IPS DF 4.7 (cell line): ENCODE measurements around the gene FOXC2.

ENCODE experiments used
- DNase-seq: peaks from one replicate; pipeline ENCODE4 v3.0.0-alpha.2; 2013; ENCODE audit warnings: low spot score; ENCODE audit errors: extremely low read depth

Gene FOXC2

DNA sequence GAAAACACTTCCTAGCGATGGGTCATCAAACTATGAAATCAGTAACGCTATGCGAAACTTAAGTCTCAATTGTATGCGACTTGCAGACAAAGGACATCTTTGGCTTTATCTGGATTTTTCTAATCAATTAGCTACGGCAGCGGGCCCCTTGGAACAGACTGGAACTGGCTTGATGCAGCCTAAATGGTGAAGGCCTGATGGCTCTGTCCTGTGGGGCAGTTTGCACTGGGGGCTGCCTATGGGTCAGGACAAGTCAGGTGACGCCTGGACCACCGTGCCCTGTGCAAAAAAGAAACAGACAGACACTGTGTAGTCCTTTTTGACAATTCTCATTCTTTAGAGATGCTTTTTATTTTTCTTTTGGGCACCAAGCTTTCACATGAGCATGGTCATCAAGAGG is 33.6 kb upstream of the FOXC2 start:
- no peak for DNase-seq

DNA sequence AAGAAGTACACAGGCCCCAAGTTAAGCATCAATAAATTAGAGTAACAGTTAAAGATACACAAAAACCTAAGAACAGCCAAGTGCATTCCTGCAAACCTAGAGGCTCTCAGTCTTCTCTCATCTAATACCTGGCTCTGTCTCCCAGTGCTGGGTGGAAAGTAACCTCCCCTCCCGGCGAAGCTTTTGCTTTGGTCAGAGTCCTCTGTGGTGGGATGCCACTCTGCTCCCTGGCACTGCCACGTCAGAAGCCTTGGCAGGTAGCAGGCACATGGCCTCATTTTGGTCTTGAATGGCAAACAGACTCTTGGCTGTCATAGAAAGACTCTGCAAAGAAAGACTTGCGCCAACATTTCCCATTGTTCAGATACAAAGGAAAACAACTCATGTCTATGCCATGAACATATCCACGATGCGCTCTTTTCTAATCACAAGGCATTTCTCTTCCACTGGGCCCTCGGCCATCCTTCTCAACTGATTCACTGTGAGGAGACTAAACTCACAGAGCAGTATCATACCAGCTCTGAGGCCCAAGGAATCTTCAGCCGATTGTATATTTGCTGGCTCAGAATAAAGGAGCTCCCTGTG is 32.8 kb upstream of the FOXC2 start:
- DNase-seq, result no peak

DNA sequence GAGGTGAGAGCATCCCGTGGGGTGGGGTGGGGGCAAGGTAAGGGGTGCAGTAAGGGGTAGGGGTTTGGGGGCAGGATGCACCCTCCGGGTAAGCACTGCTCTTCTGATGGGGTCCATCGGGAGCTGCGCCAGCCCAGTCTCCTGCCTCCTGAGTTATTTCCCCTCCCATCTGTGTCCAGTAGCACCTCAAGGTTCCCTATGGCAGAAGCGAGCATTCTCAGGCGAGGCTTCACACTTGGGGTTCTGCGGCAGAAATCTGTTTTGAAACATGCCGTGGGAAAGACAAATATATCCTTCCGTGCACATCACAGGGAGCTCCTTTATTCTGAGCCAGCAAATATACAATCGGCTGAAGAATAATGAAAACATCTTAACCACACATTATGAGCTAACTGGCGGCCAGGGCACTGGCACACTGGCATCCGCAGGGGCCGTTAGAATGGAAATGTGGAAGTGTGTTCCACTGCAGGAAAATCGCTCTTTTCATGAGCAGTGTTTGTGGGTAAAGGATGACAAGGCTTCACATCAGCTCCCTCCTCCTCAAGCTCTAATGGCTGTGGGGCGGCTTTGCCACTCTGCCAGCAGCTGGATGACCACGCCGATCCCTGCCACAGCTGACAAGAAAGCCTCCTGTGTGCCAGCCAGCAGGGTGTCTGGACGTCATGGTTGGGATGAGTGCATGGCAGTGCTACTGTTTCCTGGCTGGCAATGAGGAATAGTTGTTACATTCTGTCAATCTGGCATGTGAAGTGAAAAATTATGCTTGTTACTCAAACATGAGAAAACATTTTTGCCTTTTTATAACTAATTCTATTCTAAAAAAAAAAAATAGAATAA is 31.6 kb upstream of the FOXC2 start:
- DNase-seq, result no peak

DNA sequence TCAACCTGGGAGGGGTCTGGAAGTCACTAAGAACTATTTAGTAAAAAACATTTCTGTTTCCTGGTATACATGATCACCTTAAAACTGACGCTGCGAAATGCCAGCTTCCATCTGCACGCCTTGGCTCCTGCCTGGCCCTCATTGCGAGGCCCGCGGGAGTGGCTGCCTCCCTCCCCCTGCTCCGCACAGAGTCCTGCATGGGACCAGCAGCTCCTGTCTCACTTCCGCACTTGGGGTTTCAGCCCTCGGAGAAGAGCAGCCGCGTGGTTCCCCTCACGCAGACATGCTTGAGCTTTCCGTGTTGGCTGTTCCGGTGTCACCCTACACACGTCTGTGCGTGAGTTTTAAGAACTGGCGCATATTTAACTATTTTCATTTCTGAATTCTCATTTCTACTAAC is 30.0 kb upstream of the FOXC2 start:
- no peak for DNase-seq

DNA sequence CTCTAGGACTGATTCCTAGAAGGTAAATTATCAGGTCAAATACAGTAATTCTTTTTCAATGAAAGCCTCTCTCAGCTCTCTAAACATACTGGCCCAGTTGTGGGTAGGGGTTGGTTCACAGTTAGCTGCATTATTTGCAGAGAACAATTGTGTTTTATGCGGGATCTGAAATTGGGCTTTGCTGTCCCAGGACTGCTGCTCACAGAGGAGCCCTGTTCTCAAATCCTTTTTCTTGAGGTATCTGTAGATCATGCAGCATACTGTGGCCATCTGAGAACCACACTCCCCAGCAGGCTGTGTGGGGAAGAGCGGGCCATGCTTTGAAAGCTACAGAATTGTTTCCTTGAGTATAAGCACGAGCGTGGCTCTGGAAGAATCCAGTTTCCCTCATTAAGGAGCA is 29.1 kb upstream of the FOXC2 start:
- no peak for DNase-seq

DNA sequence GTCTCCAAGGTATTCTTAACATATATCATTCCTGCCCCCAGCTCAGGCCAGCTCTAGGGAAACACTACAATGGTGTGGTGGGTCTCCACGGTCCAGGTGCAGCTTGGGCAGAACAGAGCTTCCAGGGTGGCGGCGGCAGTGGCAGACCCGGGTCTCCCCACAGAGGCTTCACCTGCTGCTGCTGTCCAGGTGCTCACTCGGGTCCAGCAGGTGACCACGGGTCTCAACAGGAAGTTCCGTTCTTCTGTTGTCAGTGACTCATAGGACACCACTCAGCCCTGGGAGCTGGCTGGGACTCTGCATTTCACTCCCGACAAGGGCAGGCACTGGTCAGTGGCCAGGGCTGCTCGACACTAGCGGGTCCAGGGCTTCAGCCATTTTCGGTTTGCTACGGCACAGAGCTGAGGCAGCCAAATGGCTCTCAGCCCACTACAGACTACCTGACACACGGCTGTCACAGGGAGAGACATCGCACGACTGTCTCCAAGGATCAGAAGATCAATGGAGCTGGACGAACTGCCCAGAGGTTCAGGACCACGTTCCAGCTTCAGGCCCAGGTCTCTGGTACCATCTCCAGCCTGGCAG is 28.3 kb upstream of the FOXC2 start:
- no peak for DNase-seq

DNA sequence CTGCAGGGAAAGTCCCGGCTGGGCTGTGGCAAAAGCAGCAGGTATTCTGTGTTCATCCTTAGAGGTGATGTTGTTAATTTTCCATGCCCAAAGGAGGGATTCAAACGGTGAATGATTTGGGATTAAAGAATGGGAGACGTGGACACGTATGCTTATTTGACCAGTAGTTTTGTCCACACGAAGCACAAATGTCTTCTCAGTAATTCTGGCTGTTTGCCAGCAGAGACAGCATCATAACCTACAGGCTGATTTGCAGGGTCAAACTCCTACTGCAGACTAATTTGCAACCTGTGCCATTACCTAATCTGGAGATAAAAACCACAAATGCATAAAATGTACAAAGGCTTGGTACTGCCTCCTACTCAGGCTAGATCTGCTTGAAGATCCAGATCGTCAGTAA is 25.7 kb upstream of the FOXC2 start:
- no peak for DNase-seq

DNA sequence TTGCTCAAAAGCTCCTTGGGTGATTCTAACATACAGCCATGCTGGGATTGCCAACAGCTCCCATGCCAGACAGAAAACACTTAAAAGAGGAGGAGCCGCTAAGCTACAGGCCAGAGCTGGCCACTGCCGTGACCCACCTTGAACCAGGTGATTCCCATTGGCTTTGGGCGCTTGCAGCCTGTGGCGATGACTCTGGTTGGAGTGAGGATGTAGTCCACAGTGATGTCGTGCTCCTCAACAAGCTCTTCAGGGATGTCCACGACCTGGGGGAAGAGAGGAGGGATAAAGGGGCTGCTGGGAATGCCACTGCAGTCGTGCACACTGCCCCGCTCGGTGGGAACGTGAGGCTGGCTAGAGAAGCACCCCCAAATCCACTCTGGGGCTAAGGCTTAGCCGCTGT is 25.1 kb upstream of the FOXC2 start:
- no peak for DNase-seq

DNA sequence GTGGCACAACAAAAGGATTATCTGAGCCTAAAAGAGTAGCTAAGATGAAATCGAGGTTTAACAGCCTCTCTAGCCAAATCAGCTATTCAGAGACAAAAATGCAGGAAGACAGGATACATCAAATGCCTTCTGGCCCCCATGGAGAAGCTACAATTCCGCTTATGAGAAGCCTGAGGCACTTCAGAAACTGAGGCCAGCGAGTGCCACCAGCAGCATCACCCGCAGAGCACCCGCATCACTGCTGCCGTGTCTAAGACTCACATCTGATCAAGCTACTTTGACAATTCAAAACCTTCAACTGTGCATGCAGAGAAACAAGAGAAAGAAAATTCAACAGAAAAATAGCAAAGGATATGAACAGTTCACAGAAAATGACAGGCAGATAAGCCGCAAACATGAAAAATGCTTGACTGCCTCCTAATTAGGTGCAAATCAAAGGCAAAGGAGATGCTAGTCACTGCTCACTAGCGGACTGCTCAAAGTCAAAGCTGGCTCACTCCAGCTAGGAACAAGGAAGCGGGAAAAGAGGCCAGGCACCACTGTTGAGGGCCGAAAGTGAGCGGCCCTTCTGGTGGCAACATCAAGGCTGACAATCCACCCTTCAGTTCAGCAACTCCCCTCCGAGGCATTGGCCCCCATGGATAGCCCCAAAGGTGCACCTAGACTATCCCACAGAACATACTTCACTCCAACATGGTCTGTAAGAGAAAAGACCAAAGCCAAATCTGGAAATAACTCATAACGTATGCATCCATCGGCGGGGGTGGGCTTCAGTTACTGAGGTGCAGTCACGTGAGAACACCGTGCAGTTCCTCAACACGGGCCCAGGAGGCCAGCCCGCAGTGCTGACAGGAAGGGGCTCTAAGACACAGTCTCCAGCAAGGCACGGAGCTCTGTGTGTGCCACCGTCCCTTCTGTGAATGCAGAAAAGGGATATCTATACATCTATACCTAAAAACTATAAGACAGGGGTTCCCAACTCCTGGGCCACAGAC is 23.6 kb upstream of the FOXC2 start:
- no peak for DNase-seq

DNA sequence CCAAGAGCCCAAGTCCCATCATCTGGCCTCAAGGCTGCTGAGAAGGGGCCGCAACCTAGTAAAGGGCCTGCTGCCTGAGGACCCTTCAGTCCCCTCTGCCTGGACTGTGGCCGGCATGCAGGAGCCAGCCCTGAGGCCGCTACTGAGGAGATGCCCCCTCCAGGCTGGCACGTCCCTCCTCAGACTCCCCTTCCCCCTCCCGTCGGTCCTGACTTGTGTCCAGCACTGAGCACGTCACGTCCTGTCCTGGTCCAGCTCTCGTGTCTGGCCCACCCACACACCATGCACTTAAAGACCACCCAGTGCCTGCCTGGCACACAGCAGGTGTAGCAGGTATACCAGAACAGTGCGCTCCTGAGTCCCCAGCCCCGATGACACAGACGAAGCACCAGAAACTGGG is 21.1 kb upstream of the FOXC2 start:
- DNase-seq, result no peak

DNA sequence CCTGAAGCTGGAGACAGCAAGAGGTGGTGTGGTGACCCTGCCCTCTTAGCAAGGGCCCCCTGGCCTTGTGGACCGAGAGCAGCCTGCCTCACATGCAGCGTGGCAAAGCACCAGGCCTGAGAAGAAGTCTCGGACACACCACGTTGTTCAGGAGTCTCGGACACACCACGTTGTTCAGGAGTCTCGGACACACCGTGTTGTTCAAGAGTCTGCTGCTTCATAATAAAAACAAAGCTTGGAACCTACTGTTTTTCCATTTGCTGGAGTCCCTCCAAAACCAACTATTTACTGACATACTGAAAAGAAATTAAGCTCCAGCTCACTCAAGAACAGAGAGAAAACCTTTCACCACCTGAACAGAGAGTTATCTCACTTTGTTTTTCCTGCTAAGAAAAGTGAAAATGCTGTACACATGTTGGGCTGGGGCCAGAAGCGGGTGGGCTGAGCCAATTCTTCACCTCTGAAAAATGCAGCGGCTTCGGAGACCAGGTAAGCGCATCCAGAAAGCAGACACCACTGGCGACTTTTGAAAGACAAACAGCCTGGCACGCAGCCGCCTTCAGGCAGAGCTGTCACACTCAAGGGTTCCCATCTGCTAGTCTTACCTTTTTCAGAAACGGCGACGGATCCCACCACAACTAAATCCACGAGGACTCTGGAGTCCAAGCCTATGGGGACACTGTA is 20.5 kb upstream of the FOXC2 start:
- no peak for DNase-seq

DNA sequence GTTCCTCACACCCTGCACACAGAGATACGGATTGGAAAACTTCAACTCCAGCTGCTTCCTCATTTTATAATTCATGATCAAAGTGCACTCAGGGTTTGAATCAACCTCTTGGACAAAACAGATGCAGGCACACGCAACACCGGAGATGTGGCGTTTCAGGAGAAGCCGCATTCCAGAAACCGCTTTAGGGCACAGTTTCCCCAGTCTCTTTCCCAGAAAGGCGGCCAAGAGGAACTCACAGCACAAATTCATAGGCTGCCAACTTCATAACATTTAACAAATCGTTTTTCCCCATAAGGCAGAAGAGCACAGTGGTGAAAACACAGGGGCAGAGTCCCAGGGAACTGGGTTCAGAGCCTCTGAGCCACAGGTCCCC is 20.0 kb upstream of the FOXC2 start:
- DNase-seq, result no peak

DNA sequence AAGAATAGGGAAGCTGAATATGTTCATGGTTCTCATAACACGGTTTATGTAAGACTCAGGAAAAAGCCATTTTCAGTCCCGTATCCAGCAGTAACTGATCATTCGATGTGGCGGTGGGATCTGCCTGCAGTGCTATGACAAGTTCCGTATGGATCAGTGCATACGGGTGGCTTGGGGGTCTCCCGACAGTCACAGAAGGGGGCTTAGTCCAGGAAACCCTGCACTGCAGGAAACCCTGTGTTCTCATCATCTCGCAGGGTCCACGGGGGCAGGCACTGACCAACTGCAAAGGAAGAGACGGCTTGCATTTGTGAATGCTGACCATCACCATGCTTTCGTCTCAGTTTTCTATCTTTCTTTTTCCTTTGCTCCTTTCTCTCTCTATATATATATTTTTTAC is 19.3 kb upstream of the FOXC2 start:
- DNase-seq, result no peak

DNA sequence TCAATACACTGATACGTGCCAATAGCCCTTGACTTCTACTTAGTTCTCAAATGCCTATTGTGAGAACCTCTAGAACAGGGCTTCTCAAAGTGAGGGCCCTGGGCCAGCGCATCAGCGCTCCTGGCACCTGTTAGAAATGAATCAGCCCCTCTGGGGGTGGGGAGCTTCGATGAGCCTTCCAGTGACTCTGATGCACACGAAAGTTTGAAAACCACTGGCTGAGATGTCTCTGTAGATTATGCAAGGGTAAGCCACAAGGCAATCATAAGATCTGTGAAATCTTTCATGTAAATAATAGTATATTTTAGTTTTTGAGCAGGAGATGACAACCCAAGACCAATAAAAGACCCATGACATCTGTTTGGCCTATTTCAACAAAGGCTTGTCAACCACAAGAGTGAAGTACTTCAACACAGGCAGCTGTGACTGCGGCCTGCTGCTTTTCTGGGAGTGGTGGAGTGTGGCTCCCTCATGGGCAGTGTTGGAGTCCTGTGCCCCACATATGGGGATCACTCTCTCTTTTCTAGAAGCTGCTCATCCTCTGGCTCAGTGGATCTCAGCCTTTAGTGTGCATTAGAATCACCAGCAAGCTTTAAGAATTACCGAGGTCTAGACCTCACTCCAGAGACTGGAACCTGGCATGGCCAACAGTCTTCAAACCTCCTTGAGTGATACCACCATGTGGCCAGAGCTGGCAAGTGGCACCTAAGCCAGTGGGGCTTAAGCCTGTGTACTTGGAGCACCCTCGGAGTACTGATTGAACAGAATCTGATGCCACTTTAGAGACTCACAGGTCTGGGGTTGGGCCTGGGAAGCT is 17.3 kb upstream of the FOXC2 start:
- DNase-seq, result no peak

DNA sequence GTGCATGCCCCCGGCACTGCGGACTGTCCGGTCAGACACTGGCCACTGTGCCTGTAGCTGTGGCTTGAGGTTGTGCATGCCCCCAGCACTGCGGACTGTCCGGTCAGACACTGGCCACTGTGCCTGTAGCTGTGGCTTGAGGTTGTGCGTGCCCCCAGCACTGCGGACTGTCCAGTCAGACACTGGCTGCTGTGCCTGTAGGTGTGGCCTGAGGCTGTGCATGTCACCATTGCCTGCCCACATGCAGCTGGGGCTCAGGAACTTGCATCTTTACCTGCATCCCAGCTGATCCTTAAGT is 16.8 kb upstream of the FOXC2 start:
- DNase-seq, result no peak

DNA sequence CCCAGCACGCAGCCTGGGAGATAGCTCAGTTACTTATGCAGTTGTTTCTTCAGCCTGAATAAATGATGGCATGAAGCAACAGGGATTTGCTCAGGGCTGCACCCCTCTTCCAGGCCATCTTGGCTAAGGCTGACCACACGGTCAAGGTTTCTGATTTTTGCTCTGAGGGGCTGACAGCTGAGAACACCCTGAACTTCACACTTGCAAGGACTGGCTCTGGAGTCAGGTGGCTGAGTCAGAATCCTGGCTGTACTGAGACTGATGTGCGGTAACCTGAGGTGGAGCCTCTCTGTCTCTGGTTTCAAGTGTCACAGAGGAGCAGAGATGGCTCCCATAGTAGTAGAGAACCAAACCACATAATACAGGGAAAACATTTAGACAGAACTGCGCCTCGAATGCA is 16.3 kb upstream of the FOXC2 start:
- no peak for DNase-seq

DNA sequence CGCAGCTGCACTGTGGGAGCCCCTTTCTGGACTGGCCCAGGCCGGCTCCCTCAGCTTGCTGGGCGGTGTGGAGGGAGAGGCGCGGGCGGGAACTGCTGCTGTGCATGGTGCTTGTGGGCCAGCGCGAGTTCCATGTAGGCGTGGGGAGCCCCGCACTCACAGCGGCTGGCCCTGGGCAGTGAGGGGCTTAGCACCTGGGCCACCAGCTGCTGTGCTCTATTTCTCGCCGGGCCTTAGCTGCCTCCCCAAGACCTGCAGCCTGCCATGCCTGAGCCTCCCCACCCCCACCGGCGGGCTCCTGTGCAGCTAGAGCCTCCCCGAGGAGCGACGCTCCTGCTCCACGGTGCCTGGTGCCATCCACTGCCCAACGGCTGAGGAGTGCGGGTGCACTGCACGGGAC is 13.3 kb upstream of the FOXC2 start:
- DNase-seq, result no peak

DNA sequence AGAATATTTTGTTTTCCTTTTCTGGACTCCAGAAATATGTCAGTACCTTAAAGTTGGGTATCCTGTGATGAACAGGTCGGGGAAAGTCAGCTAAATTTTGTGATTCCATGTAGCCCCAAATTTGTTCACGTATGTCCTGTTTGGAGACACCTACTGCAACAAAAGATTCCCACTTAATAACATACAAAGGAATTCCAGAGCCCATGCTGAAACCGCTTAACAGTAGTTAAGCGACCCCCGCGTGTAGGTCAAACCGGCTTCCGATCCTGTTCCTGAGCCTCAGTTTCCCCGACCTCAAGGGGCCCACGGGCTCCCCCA is 12.1 kb upstream of the FOXC2 start:
- no peak for DNase-seq

DNA sequence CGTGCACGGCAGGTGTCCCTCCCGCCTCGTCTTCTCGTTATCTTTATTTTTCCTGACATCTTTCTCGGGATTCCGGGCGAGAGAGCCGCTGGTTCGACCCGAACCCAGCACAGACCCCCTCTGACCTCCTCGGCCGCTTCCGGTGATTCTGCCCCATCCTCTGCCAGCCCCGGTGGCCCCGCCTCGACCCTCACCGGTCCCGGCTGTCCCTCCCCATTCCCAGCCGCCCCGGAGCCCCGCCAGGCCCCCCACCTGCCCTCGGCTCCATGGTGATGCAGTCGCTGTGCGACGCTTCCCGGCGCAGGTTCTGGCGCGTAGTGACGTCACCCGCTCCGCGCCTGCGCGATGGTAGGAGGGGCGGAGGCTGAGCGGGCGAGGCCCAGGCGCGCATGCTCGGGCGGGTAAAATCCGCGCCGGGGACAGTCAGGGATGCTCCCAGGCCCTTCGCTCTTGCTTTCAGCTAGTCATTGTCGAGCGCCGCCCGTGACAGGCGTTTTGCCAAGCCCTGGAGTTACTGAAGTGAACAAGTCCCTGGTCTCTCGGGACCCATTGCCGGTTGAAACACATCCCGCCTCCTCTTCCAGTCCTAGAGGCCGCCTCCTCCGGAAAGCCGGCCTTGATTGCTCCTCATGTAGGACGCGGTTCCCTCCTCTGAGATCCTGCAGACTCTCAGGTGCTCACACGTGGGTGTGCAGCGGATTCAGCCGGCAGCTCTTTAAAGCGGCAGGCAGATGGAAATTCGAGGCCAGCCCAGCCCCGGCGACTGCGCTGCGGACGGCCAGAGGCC is 11.5 kb upstream of the FOXC2 start, which contains the start of gene MTHFSD:
TSS of gene MTHFSD (minus strand) at position 319 of the 787 bp plus-strand sequence. CDS start at position 268, 51 bp downstream.
- DNase-seq, result no peak

DNA sequence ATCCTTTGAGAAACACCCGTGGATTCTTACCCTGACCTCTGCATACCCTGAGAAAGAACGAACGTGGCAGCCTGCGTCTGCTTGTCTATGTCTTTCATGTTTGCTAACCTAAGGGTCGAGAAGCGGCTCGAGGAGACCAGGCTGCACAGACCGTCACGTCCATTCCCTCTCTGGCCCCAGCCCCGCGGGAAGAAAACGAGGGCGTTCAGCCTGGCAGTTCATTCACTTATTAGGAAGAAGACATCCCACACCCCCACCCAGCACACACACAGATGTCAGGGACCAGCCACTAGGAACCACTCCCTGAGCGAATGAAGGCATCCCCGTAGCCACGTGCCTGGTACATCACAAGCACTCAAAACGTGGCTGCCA is 10.9 kb upstream of the FOXC2 start:
- no peak for DNase-seq
